Heart right ventricle (tissue), 16 donors: Measurements from ENCODE around the gene C1QTNF1. TPM values are rescaled to one million over a fixed set of nuclear protein-coding genes. Genes with fewer than 3 reads are reported as not detected.

Source experiments
- ATAC-seq, 8 donors: fragments of 200-7000 bp; cut with Tn5 transposase; one replicate each; pipeline ENCODE4 v1.9.1; 2020; ENCODE audit warnings: mild to moderate bottlenecking in 8 of 8, moderate library complexity in 8 of 8, moderate number of reproducible peaks in 1 of 8
- DNase-seq, 2 donors: peaks; one replicate each; pipeline ENCODE4 v3.0.0-alpha.2; 2020
- H3K27ac ChIP-seq, 10 donors: fragments of 200-600 bp; sonication (generic) in 2 of 10; one replicate each; pipeline versions ENCODE4 v1.5.0 to v1.8.0; 2020 to 2022; ENCODE audit warnings: mild to moderate bottlenecking in 3 of 10
- H3K27me3 ChIP-seq, 7 donors: fragments of 200-600 bp; one replicate each; pipeline ENCODE4 v1.8.0; 2021 to 2022; ENCODE audit warnings: mild to moderate bottlenecking in 2 of 7
- H3K36me3 ChIP-seq, 9 donors: fragments of 200-600 bp; sonication (generic) in 1 of 9; one replicate each; pipeline versions ENCODE4 v1.5.0 to v1.8.0; 2020 to 2022; ENCODE audit warnings: mild to moderate bottlenecking in 2 of 9
- H3K4me1 ChIP-seq, 9 donors: fragments of 200-600 bp; sonication (generic) in 1 of 9; one replicate each; pipeline versions ENCODE4 v1.5.0 to v1.8.0; 2020 to 2022; ENCODE audit warnings: mild to moderate bottlenecking in 4 of 9
- H3K4me3 ChIP-seq, 10 donors: fragments of 200-600 bp; sonication (generic) in 2 of 10; one replicate each; pipeline versions ENCODE4 v1.5.0 to v1.8.0; 2020 to 2022; ENCODE audit warnings: mild to moderate bottlenecking in 7 of 10, moderate library complexity in 2 of 10
- H3K9me3 ChIP-seq, 11 donors: fragments of 200-600 bp in 10 of 11; sonication (generic) in 2 of 11; one replicate each; pipeline versions ENCODE4 v1.5.0 to v1.8.0; 2013 to 2022; ENCODE audit warnings: mild to moderate bottlenecking in 2 of 11, control low read depth in 1 of 11, moderate library complexity in 1 of 11
- WGBS, 2 donors: extraction: QIAGEN DNeasy Blood & Tissue Kit; methylation state at CpG; one replicate each; pipeline ENCODE4 v1.1.7; 2013; ENCODE audit warnings: inconsistent platforms in 1 of 2; 5-methylcytosine and 5-hydroxymethylcytosine counted together
- intact Hi-C, 10 donors: fragments of 100-400 bp; cut with DNase I; formaldehyde crosslinking; loops; one replicate each; pipeline versions ENCODE4 v1.11.1 to v1.14.2; 2022
- polyA plus RNA-seq, 2 donors: library from polyadenylated mRNA; stranded (reverse); fragments of 200-250 nt; gene quantifications; one replicate each; pipeline ENCODE4 v1.2.3, GENCODE V29; 2013
- total RNA-seq, 10 donors: library from RNA; stranded (reverse); fragmentation: NEBNext Ultra II Directional in 3 of 10; extraction: Animal tissue kit (Norgen Biotek cat#: 25700) in 3 of 10; gene quantifications; one replicate each; pipeline versions ENCODE4 v1.2.1 to v1.2.4, GENCODE V29; 2021 to 2023
- TF ChIP-seq, protein P1 (sequence below), 9 donors: fragments of 200-600 bp; sonication (generic) in 2 of 9; IDR thresholded peaks; one replicate each; pipeline versions ENCODE4 v1.5.0 to v1.8.0; 2021 to 2022; ENCODE audit warnings: antibody characterized with exemption in 9 of 9, mild to moderate bottlenecking in 5 of 9, moderate library complexity in 1 of 9
- donor health status: Arrhythmogenic right ventricular cardiomyopathy.
- donor health status: ischemic (EF 13 %, LVEDD 7.1; RV severe dilation, severe dysfunction).
- donor health status: healthy with polysubstance abuse.
- donor health status: DM: no; HTN: yes; CAD: no.
- donor health status: DM: no; HTN: no; CAD: no.
- donor health status: ischemic (EF 25% LVEDD 6.9; RV normal size, moderate dysfunction).
- donor health status: ischemic (EF 25% LVEDD 5.7; RV mildly dilated, moderate dysfunction).
- donor health status: healthy.
- donor health status: DM: yes; HTN: yes; CAD: no.
- donor health status: Ischemic cardiomyopathy.
- donor health status: ischemic (EF 35%, LVEDD 5.7; RV mildly dilated, moderate dysfunction).
- donor health status: nonischemic (EF 11% LVEDD 7.7; RV severe dilation, severe dysfunction).
- donor health status: DM: yes; HTN: yes; CAD: no.
- donor health status: PGD.
- donor health status: ischemic (EF 29% LVEDD 5.4; RV normal size, mild dysfunction).
- donor health status: nonischemic (EF 23%, LVEDD 6.1; RV moderate dilation, normal function).

The C1QTNF1 gene
- total and polyA plus RNA-seq, 12 donors: 29.3 to 685 (median 67.3) TPM

DNA sequence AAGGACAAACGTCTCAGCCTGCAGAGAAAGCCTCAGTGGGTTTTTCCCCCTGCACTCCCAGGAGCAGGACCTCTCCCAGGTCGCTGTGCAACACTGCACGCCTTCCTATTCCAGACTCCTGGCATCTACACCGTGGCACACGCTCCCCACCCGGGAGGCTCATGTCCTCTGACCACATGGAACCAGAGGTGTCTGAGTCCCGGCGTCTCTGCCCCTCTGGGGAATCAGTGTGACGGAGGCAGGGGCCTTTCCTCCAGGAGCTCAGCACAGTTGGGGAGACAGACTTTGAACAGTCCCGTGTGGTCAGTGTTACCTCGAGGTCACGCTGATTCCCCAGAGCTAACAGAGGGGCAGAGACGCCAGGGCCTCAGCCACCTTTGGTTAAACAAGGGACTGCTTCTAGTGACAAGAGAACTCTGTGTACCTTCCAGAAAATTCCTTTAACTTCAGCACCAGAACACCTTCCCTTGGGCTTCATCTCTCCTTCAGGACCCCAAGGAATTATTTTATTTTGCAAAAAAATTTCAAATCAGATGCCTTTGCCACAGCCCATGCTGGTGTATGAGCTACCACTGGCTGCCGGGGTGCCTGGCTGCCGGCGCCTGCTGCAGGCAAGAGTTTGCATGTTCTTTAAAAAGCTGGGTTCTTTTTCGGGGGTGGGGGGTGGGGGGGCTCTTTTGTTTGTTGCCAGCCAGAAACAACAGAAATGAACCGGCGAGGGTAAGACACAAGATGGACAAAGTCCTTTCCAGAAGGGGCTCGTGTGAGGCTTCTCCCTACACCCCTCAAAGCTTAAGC, 21.0 kb upstream of the C1QTNF1 start:
- peaks cover 0 to 47% (median 0%) of the 10 kb centered on the region in 9 donors for H3K36me3 ChIP-seq
- peaks cover 8 to 44% (median 29%) of the 10 kb centered on the region in 9 donors for H3K4me1 ChIP-seq
- H3K4me3 ChIP-seq: no peak overlapping the region
- intact Hi-C loops: no loop called here
- TF ChIP-seq, protein P1, sequence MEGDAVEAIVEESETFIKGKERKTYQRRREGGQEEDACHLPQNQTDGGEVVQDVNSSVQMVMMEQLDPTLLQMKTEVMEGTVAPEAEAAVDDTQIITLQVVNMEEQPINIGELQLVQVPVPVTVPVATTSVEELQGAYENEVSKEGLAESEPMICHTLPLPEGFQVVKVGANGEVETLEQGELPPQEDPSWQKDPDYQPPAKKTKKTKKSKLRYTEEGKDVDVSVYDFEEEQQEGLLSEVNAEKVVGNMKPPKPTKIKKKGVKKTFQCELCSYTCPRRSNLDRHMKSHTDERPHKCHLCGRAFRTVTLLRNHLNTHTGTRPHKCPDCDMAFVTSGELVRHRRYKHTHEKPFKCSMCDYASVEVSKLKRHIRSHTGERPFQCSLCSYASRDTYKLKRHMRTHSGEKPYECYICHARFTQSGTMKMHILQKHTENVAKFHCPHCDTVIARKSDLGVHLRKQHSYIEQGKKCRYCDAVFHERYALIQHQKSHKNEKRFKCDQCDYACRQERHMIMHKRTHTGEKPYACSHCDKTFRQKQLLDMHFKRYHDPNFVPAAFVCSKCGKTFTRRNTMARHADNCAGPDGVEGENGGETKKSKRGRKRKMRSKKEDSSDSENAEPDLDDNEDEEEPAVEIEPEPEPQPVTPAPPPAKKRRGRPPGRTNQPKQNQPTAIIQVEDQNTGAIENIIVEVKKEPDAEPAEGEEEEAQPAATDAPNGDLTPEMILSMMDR (IDR thresholded peaks at IDR 0.05): no peak
- ATAC-seq (no peak), DNase-seq (no peak)
- WGBS, 2 donors: 70 to 74% methylated on average over 20 of the region's 20 CpGs
- no peaks in the 10 kb centered on the region for H3K27me3 ChIP-seq
- H3K9me3 ChIP-seq: no peaks in the 10 kb centered on the region
- no peak overlapping the region for H3K27ac ChIP-seq

DNA sequence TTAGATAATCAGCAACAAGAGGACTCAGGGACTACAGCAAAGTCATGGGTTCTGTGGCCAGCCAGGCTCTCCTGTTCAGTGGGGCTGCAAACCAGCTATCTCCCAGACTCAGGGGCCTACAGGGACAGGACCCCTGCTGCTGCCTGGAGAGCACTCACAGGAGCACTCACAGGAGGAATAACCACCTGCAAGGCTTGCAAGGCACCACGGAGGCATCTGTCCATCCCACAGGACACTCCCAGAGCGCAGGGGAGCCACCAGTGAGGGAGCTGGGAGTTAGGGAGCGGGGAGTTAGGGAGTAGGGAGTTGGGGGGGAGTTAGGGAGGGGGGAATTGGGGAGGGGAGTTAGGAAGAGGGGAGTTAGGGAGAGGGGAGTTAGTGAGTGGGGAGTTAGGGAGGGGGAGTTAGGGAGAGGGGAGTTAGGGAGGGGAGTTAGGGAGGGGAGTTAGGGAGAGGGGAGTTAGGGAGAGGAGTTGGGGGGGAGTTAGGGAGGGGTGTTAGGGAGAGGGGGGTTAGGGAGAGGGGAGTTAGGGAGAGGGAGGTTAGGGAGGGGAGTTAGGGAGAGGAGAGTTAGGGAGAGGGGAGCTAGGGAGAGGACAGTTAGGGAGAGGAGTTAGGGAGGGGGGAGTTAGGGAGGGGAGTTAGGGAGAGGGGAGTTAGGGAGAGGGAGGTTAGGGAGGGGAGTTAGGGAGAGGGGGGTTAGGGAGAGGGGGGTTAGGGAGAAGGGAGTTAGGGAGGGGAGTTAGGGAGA, 20.1 kb upstream of the C1QTNF1 start:
- WGBS, 2 donors: 75 to 80% methylated on average over 3 of the region's 3 CpGs
- no peaks in the 10 kb centered on the region for H3K27me3 ChIP-seq

DNA sequence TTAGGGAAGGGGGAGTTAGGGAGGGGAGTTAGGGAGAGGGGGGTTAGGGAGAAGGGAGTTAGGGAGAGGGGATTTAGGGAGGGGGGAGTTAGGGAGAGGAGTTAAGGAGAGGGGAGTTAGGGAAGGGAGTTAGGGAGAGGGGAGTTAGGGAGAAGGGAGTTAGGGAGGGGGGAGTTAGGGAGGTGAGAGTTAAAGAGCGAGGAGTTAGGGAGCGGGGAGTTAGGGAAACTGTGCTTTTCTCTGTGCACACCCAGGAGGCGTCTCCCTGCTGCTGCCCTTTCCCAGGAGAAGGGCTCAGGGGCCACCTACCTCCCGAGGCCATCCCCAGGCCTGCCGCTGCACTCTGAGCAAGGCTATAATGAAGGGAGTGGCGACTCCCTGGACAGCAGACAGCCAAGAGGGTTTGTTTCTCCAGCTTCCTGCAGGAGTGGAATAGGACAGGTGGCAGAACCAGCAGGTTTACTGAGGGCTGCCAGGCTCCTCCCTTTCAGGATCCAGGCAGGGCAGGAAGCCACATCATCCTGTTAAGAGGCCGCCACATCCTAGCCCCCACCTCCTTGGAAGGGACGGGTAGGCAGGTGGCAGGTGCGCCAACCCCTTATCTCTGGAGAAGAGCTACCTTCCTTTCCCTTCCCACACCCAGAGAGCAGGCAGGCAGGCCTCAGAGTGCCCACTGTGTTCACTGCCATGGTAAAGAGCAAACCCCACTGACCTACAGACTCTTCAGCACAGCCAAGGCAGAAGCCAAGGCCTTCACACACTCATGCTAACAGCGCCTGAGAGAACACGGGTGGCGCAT, 18.7 kb upstream of the C1QTNF1 start:
- peaks cover 0 to 25% (median 0%) of the 10 kb centered on the region in 9 donors for H3K36me3 ChIP-seq
- no peak overlapping the region for H3K27ac ChIP-seq
- H3K4me3 ChIP-seq: no peak overlapping the region
- TF ChIP-seq, protein P1 (IDR thresholded peaks at IDR 0.05): no peak
- H3K9me3 ChIP-seq: no peaks in the 10 kb centered on the region
- intact Hi-C loops: no loop called here
- ATAC-seq: no peak
- H3K4me1 ChIP-seq: peaks cover 7 to 46% (median 40%) of the 10 kb centered on the region in 9 donors
- DNase-seq: no peak
- WGBS, 2 donors: 79 to 82% methylated on average over 12 of the region's 12 CpGs
- H3K27me3 ChIP-seq: no peaks in the 10 kb centered on the region

More for the DNA sequence above, 20.1 kb upstream of the C1QTNF1 start:
- TF ChIP-seq, protein P1 (IDR thresholded peaks at IDR 0.05): no peak
- peaks cover 0 to 39% (median 0%) of the 10 kb centered on the region in 9 donors for H3K36me3 ChIP-seq
- H3K4me3 ChIP-seq: no peak overlapping the region
- ATAC-seq: no peak
- H3K27ac ChIP-seq: no peak overlapping the region
- H3K9me3 ChIP-seq: no peaks in the 10 kb centered on the region
- H3K4me1 ChIP-seq: peaks cover 7 to 44% (median 37%) of the 10 kb centered on the region in 9 donors
- no peak for DNase-seq
- intact Hi-C loops: no loop called here

DNA sequence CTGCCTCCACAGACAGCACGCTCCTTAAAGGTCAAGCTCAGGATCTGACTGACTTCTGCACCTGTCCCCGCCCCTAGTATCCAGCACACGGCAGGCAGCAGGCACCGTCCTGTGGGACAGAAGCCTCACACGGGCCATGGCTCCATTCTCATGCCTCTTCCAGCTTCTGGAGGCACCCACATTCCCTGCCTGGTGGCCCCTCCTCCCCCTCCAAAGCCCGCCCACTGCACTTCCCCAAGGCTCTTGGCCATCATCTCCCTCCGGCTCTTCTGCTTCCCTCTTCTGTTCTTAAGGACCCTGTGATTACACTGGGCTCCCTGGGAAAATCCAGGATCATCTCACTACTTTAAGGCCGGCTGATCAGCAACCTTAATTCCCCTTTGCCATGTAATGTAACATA, 17.9 kb upstream of the C1QTNF1 start:
- DNase-seq (no peak), ATAC-seq (no peak)
- H3K36me3 ChIP-seq: peaks cover 0 to 25% (median 0%) of the 10 kb centered on the region in 9 donors
- H3K9me3 ChIP-seq: no peaks in the 10 kb centered on the region
- intact Hi-C loops: no loop called here
- WGBS, 2 donors: 85 to 90% methylated on average over 8 of the region's 8 CpGs
- H3K4me1 ChIP-seq: peaks cover 8 to 49% (median 42%) of the 10 kb centered on the region in 9 donors
- no peaks in the 10 kb centered on the region for H3K27me3 ChIP-seq
- H3K4me3 ChIP-seq: no peak overlapping the region
- TF ChIP-seq, protein P1 (IDR thresholded peaks at IDR 0.05): no peak
- H3K27ac ChIP-seq: no peak overlapping the region
